IMR-90 (cell line): ENCODE measurements around the gene PUS7L. TPM values are rescaled to one million over a fixed set of nuclear protein-coding genes. Genes with fewer than 3 reads are reported as not detected.

Experiments
- CEBPB ChIP-seq: IDR thresholded peaks from 2 replicates; pipeline ENCODE4 v1.6.1; 2012; ENCODE audit warnings: low read depth, low read length, improper control_type of control experiment
- NFE2L2 ChIP-seq: fragments of 150-350 bp; IDR thresholded peaks from 2 replicates; pipeline ENCODE4 v1.6.1; 2016; ENCODE audit warnings: low read depth, mild to moderate bottlenecking, low read length
- RFX5 ChIP-seq: IDR thresholded peaks from 2 replicates; pipeline ENCODE4 v1.8.0; 2012; ENCODE audit warnings: low read depth, mild to moderate bottlenecking, low read length, moderate library complexity
- polyA plus RNA-seq, 3 experiments: library from polyadenylated mRNA; depleted of rRNA; stranded (reverse); fragments of >200 nt; gene quantifications; 2 replicates each; pipeline ENCODE4 v1.2.3, GENCODE V29; 2012; ENCODE audit warnings: low replicate concordance in 1 of 3
- total RNA-seq: library from RNA; depleted of rRNA; stranded (reverse); fragments of >200 nt; gene quantifications from 2 replicates; pipeline ENCODE4 v1.2.3, GENCODE V29; 2012; rRNA removed

The PUS7L gene
- total and polyA plus RNA-seq, 2 of the 4 experiments (the other 2 are of a cell fraction), result 5.1 to 44.8 TPM

GRCh38 chr12:43669373-43669772 is 89.2 kb downstream of the PUS7L start (continued):
- TF ChIP-seq RFX5, result no peak
- no peak for TF ChIP-seq CEBPB
- no peak for TF ChIP-seq NFE2L2

Other genes with a start within 250 kb of the PUS7L start
- gene ADAMTS20, start 206.6 kb downstream of the PUS7L start, total RNA-seq, result not detected in 2 replicates
- gene ADAMTS20, start 206.6 kb downstream of the PUS7L start, polyA plus RNA-seq (2012; rRNA removed), result not detected in 2 replicates
- gene IRAK4, start 161 bp upstream of the PUS7L start, total RNA-seq, result 27.6 and 30.8 TPM in 2 replicates
- gene IRAK4, start 161 bp upstream of the PUS7L start, polyA plus RNA-seq (2012; rRNA removed), result 8.8 and 12.6 TPM in 2 replicates
- gene TWF1, start 47.5 kb upstream of the PUS7L start, total RNA-seq, result 141 and 248 TPM in 2 replicates
- gene TWF1, start 47.5 kb upstream of the PUS7L start, polyA plus RNA-seq (2012; rRNA removed), result 49.7 and 67.0 TPM in 2 replicates
- 21.0 and 29.7 TPM in 2 replicates for gene TMEM117, start 77.3 kb upstream of the PUS7L start, total RNA-seq
- gene TMEM117, start 77.3 kb upstream of the PUS7L start, polyA plus RNA-seq (2012; rRNA removed), result 6.1 and 8.7 TPM in 2 replicates